A673 (cell line): Measurements from ENCODE around the gene DUSP3. TPM values are rescaled to one million over a fixed set of nuclear protein-coding genes. Genes with fewer than 3 reads are reported as not detected.
"Not testable (repeated sequence)": the region's sequence is repeated elsewhere in the genome, so short reads cannot be mapped to it uniquely, and the experiment has no call there.

ENCODE experiments used
- BruUV-seq: library from RNA; stranded (reverse); fragments of 400-500 nt; replicated peaks from 2 replicates; lab custom pipeline; 2021; lab: Mats Ljungman, UMichigan
- CTCF ChIA-PET: fragments of 300-600 bp; sonication (Branson Sonifier 250); formaldehyde crosslinking; loops from one replicate; lab custom pipeline; 2022; ENCODE audit warnings: antibody characterized with exemption; lab: Charles Lee
- POLR2A ChIA-PET: fragments of 300-600 bp; sonication (Branson Sonifier 250); formaldehyde crosslinking; loops from one replicate; lab custom pipeline; 2022; ENCODE audit warnings: antibody characterized with exemption; ENCODE audit not compliant: low non-redundant PET; lab: Charles Lee
- DNase-seq: peaks from one replicate; pipeline ENCODE4 v3.0.0-alpha.2; 2015; ENCODE audit warnings: low spot score
- H3K27ac ChIP-seq: fragments of 200-600 bp; sonication (generic); 2 replicates; pipeline ENCODE4 v1.5.1; 2016; ENCODE audit warnings: mixed run types, low read depth, mild to moderate bottlenecking, mixed read lengths, antibody characterized with exemption, low read length; ENCODE audit not compliant: poor library complexity, severe bottlenecking
- H3K27me3 ChIP-seq: fragments of 200-600 bp; sonication (generic); replicated peaks from 2 replicates; pipeline ENCODE4 v1.6.1; 2017; ENCODE audit warnings: mixed run types, low read depth, mild to moderate bottlenecking, mixed read lengths, antibody characterized with exemption, low read length; ENCODE audit not compliant: insufficient read depth, poor library complexity
- H3K36me3 ChIP-seq: fragments of 200-600 bp; sonication (generic); 2 replicates; pipeline ENCODE4 v1.6.1; 2016; ENCODE audit warnings: mixed run types, mild to moderate bottlenecking, mixed read lengths, antibody characterized with exemption, low read length; ENCODE audit not compliant: insufficient read depth, poor library complexity, severe bottlenecking
- H3K4me1 ChIP-seq: fragments of 200-600 bp; sonication (generic); 2 replicates; pipeline ENCODE4 v1.6.1; 2017; ENCODE audit warnings: mixed run types, mild to moderate bottlenecking, mixed read lengths, antibody characterized with exemption, low read length; ENCODE audit not compliant: insufficient read depth, poor library complexity, severe bottlenecking
- H3K4me3 ChIP-seq: fragments of 200-600 bp; sonication (generic); 2 replicates; pipeline ENCODE4 v1.5.1; 2016; ENCODE audit warnings: low read depth, mixed run types, mild to moderate bottlenecking, mixed read lengths, low read length; ENCODE audit not compliant: poor library complexity, severe bottlenecking
- H3K9me3 ChIP-seq: fragments of 200-600 bp; sonication (generic); 2 replicates; pipeline ENCODE4 v1.6.1; 2016; ENCODE audit warnings: mixed run types, low read depth, mild to moderate bottlenecking, mixed read lengths, antibody characterized with exemption, low read length; ENCODE audit not compliant: poor library complexity, severe bottlenecking
- EZH2 ChIP-seq: fragments of 200-600 bp; sonication (generic); IDR thresholded peaks from 2 replicates; pipeline ENCODE4 v1.6.1; 2017; ENCODE audit warnings: borderline replicate concordance, low read depth, mild to moderate bottlenecking, mixed read lengths, antibody characterized with exemption, low read length; ENCODE audit not compliant: poor library complexity, severe bottlenecking
- intact Hi-C: fragments of 100-400 bp; cut with micrococcal nuclease; formaldehyde crosslinking; loops from one replicate; pipeline ENCODE4 v1.10.0; 2022; ENCODE audit not compliant: unreplicated experiment
- total RNA-seq: library from RNA; stranded (reverse); gene quantifications from 2 replicates; pipeline ENCODE4 v1.2.3, GENCODE V29; 2021
- TF ChIP-seq, protein P1 (sequence below): fragments of 300-800, 200-600 bp; sonication (generic); conservative IDR thresholded peaks from 2 replicates; pipeline ENCODE4 v1.5.1; 2017; ENCODE audit warnings: low read depth, mild to moderate bottlenecking, antibody characterized with exemption, low read length, moderate library complexity, mixed read lengths

DUSP3 gene
- total RNA-seq, 1 experiment from 2014 or later, result 22.9 TPM

DNA sequence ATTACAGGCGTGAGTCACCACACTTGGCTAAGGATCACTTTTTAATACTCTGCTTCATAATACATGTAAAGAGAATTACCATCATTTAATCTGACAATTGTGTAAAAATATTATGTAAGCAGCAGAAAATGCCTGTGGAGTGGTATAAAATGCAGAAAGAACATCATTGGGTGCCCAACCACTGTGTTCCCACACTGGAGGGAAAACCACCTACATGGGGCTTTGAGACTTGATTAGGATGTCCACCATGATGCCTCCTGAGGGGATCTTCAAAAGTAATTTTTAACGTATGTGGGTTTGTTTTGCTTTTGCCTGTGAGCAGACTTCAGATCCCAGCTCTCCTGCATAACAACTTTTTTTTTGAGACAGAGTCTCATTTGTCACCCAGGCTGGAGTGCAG, 20.3 kb upstream of the DUSP3 start:
- BruUV-seq, result no TSS peak
- ChIA-PET CTCF (no interaction called here), POLR2A (no interaction called here)
- Histone ChIP-seq H3K4me1 (no peaks in the 10 kb centered on the region), H3K27ac (no peak overlapping the region), H3K27me3 (no peaks in the 10 kb centered on the region), H3K4me3 (no peak overlapping the region), H3K36me3 (no peaks in the 10 kb centered on the region), H3K9me3 (no peaks in the 10 kb centered on the region)
- no peak for DNase-seq
- intact Hi-C loops, result no loop called here
- TF ChIP-seq EZH2, result no peak
- TF ChIP-seq, protein P1, sequence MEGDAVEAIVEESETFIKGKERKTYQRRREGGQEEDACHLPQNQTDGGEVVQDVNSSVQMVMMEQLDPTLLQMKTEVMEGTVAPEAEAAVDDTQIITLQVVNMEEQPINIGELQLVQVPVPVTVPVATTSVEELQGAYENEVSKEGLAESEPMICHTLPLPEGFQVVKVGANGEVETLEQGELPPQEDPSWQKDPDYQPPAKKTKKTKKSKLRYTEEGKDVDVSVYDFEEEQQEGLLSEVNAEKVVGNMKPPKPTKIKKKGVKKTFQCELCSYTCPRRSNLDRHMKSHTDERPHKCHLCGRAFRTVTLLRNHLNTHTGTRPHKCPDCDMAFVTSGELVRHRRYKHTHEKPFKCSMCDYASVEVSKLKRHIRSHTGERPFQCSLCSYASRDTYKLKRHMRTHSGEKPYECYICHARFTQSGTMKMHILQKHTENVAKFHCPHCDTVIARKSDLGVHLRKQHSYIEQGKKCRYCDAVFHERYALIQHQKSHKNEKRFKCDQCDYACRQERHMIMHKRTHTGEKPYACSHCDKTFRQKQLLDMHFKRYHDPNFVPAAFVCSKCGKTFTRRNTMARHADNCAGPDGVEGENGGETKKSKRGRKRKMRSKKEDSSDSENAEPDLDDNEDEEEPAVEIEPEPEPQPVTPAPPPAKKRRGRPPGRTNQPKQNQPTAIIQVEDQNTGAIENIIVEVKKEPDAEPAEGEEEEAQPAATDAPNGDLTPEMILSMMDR, result no peak

DNA sequence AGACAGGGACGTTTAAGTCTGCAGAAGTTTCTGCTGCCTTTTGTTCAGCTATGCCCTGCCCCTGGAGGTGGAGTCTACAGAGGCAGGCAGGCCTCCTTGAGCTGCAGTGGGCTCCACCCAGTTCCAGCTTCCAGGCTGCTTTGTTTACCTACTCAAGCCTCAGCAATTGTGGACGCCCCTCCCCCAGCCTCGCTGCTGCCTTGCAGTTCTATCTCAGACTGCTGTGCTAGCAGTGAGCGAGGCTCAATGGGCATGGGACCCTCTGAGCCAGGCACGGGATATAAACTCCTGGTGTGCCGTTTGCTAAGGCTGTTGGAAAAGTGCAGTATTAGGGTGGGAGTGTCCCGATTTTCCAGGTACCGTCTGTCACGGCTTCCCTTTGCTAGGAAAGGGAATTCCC, 19.2 kb upstream of the DUSP3 start:
- POLR2A ChIA-PET, intact Hi-C loops, H3K9me3 ChIP-seq, H3K4me1 ChIP-seq, DNase-seq, H3K27ac ChIP-seq, CTCF ChIA-PET, BruUV-seq, H3K4me3 ChIP-seq, H3K27me3 ChIP-seq, H3K36me3 ChIP-seq: not testable (repeated sequence)

GRCh38 chr17:43792668-43793067, 13.9 kb upstream of the DUSP3 start:
- POLR2A ChIA-PET, H3K27me3 ChIP-seq, H3K9me3 ChIP-seq, H3K27ac ChIP-seq, CTCF ChIA-PET, H3K36me3 ChIP-seq, BruUV-seq, H3K4me3 ChIP-seq, intact Hi-C loops, H3K4me1 ChIP-seq, DNase-seq: not testable (repeated sequence)

- CTCF ChIA-PET, result interaction anchor here (0.6 kb wide), 1 partner anchor 98 kb away, joined by 8 read pairs; no protein-coding TSS in a partner anchor
- H3K9me3 ChIP-seq, result no peaks in the 10 kb centered on the region
- no peaks in the 10 kb centered on the region for H3K27me3 ChIP-seq
- DNase-seq, result peak; percentile 61
- intact Hi-C loops, result no loop called here
- BruUV-seq, result no TSS peak
- TF ChIP-seq, protein P1, result no peak
- no peak for TF ChIP-seq EZH2
- no peaks in the 10 kb centered on the region for H3K36me3 ChIP-seq
- no peak overlapping the region for H3K4me3 ChIP-seq
- POLR2A ChIA-PET, result no interaction called here
- H3K27ac ChIP-seq, result no peak overlapping the region
- H3K4me1 ChIP-seq, result peaks cover 12% of the 10 kb centered on the region
Observed at GRCh38 chr17:43791589-43791988, 12.8 kb upstream of the DUSP3 start.
